ENCODE data around the gene SCAMP2.

SCAMP2 gene

GRCh38 chr15:74866090-74866489, 7.1 kb downstream of the SCAMP2 start:
- no peak overlapping the region for H3K9ac ChIP-seq (ENCODE audit: low read depth, low read length)
- H3K27me3 ChIP-seq (ENCODE audit: insufficient read depth, low read length, poor library complexity) = no peaks in the 10 kb centered on the region
- no peak overlapping the region for H3K4me3 ChIP-seq (ENCODE audit: low read depth in 1 of 2, low read length in 2 of 2)
- DNase-seq (no peak), ATAC-seq (ENCODE audit: insufficient read depth, low read depth) (no peak)
- H3K9me3 ChIP-seq (ENCODE audit: insufficient read depth, low read length, severe bottlenecking) = no peaks in the 10 kb centered on the region
- H3K36me3 ChIP-seq (ENCODE audit: insufficient read depth, low read length) = peaks cover 23% of the 10 kb centered on the region
- peaks cover 79% of the 10 kb centered on the region for H3K79me2 ChIP-seq (ENCODE audit: insufficient read depth, low read length)
- no peak for TF ChIP-seq EZH2 (IDR thresholded peaks at IDR 0.05; ENCODE audit: borderline replicate concordance, low read depth, low read length, severe bottlenecking)
- TF ChIP-seq, protein P1, sequence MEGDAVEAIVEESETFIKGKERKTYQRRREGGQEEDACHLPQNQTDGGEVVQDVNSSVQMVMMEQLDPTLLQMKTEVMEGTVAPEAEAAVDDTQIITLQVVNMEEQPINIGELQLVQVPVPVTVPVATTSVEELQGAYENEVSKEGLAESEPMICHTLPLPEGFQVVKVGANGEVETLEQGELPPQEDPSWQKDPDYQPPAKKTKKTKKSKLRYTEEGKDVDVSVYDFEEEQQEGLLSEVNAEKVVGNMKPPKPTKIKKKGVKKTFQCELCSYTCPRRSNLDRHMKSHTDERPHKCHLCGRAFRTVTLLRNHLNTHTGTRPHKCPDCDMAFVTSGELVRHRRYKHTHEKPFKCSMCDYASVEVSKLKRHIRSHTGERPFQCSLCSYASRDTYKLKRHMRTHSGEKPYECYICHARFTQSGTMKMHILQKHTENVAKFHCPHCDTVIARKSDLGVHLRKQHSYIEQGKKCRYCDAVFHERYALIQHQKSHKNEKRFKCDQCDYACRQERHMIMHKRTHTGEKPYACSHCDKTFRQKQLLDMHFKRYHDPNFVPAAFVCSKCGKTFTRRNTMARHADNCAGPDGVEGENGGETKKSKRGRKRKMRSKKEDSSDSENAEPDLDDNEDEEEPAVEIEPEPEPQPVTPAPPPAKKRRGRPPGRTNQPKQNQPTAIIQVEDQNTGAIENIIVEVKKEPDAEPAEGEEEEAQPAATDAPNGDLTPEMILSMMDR (IDR thresholded peaks at IDR 0.05; ENCODE audit: borderline replicate concordance, extremely low read depth, low read length, poor library complexity, severe bottlenecking) = no peak
- H3K4me2 ChIP-seq (ENCODE audit: insufficient read depth, low read length) = no peak overlapping the region
- H4K20me1 ChIP-seq (ENCODE audit: insufficient read depth, low read length) = peaks cover 21% of the 10 kb centered on the region
- H3K4me1 ChIP-seq (ENCODE audit: insufficient read depth, low read length) = peaks cover 18% of the 10 kb centered on the region
- no peak overlapping the region for H3K27ac ChIP-seq (ENCODE audit: low read length)
- no peak overlapping the region for H2AFZ ChIP-seq (ENCODE audit: low read depth, low read length)

DNA sequence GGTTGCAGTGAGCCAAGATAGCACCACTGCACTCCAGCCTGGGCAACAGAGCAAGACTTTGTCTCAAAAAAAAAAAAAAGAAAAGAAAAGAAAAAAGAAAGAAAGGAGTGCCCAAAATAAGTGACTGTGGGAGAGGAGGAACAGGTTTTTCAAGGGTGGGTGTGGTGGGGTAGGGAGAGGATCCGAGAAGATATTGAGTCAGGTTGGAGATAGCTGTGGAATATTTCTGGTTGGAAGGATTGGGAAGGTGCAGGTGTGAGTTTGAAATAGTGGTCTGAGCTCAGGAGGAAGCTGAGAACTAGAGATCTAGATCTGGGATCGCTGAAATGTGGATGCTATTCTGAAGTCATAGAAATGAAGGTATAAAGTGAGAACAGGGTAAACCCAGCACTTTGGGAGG, 7.8 kb downstream of the SCAMP2 start:
- TF ChIP-seq, protein P1 (IDR thresholded peaks at IDR 0.05; ENCODE audit: borderline replicate concordance, extremely low read depth, low read length, poor library complexity, severe bottlenecking) = no peak
- no peak for TF ChIP-seq EZH2 (IDR thresholded peaks at IDR 0.05; ENCODE audit: borderline replicate concordance, low read depth, low read length, severe bottlenecking)
- DNase-seq (no peak), ATAC-seq (ENCODE audit: insufficient read depth, low read depth) (no peak)
- H4K20me1 ChIP-seq (ENCODE audit: insufficient read depth, low read length) = peaks cover 16% of the 10 kb centered on the region
- no peak overlapping the region for H3K4me3 ChIP-seq (ENCODE audit: low read depth in 1 of 2, low read length in 2 of 2)
- H3K4me2 ChIP-seq (ENCODE audit: insufficient read depth, low read length) = no peak overlapping the region
- H3K9ac ChIP-seq (ENCODE audit: low read depth, low read length) = no peak overlapping the region
- H3K79me2 ChIP-seq (ENCODE audit: insufficient read depth, low read length) = peaks cover 72% of the 10 kb centered on the region
- H3K9me3 ChIP-seq (ENCODE audit: insufficient read depth, low read length, severe bottlenecking) = no peaks in the 10 kb centered on the region
- H2AFZ ChIP-seq (ENCODE audit: low read depth, low read length) = no peak overlapping the region
- H3K27me3 ChIP-seq (ENCODE audit: insufficient read depth, low read length, poor library complexity) = no peaks in the 10 kb centered on the region
- H3K36me3 ChIP-seq (ENCODE audit: insufficient read depth, low read length) = peaks cover 20% of the 10 kb centered on the region
- H3K27ac ChIP-seq (ENCODE audit: low read length) = no peak overlapping the region
- H3K4me1 ChIP-seq (ENCODE audit: insufficient read depth, low read length) = peaks cover 11% of the 10 kb centered on the region

GRCh38 chr15:74864296-74864695, 8.9 kb downstream of the SCAMP2 start:
- no peak for DNase-seq
- H3K4me3 ChIP-seq (ENCODE audit: low read depth in 1 of 2, low read length in 2 of 2) = no peak overlapping the region
- no peaks in the 10 kb centered on the region for H3K9me3 ChIP-seq (ENCODE audit: insufficient read depth, low read length, severe bottlenecking)
- H3K9ac ChIP-seq (ENCODE audit: low read depth, low read length) = no peak overlapping the region
- H3K79me2 ChIP-seq (ENCODE audit: insufficient read depth, low read length) = peaks cover 71% of the 10 kb centered on the region
- H3K4me1 ChIP-seq (ENCODE audit: insufficient read depth, low read length) = peaks cover under 1% of the 10 kb centered on the region; the same call in 1 of the 2 replicates
- peaks cover 20% of the 10 kb centered on the region for H3K36me3 ChIP-seq (ENCODE audit: insufficient read depth, low read length)
- no peak for TF ChIP-seq EZH2 (IDR thresholded peaks at IDR 0.05; ENCODE audit: borderline replicate concordance, low read depth, low read length, severe bottlenecking)
- TF ChIP-seq, protein P1 (IDR thresholded peaks at IDR 0.05; ENCODE audit: borderline replicate concordance, extremely low read depth, low read length, poor library complexity, severe bottlenecking) = no peak
- no peaks in the 10 kb centered on the region for H3K27me3 ChIP-seq (ENCODE audit: insufficient read depth, low read length, poor library complexity)
- no peak overlapping the region for H3K27ac ChIP-seq (ENCODE audit: low read length)
- peaks cover 8% of the 10 kb centered on the region; the same call in 1 of the 2 replicates for H4K20me1 ChIP-seq (ENCODE audit: insufficient read depth, low read length)
- no peak overlapping the region for H2AFZ ChIP-seq (ENCODE audit: low read depth, low read length)
- H3K4me2 ChIP-seq (ENCODE audit: insufficient read depth, low read length) = no peak overlapping the region
- ATAC-seq (ENCODE audit: insufficient read depth, low read depth) = no peak

Data from DND-41 (cell line).